Measurements from ENCODE around the gene CDK16. TPM values are rescaled to one million over a fixed set of nuclear protein-coding genes. Genes with fewer than 3 reads are reported as not detected.

CDK16 gene
- total and polyA plus RNA-seq, 8 donors, result 29.9 to 47.9 (median 37.1) TPM

DNA sequence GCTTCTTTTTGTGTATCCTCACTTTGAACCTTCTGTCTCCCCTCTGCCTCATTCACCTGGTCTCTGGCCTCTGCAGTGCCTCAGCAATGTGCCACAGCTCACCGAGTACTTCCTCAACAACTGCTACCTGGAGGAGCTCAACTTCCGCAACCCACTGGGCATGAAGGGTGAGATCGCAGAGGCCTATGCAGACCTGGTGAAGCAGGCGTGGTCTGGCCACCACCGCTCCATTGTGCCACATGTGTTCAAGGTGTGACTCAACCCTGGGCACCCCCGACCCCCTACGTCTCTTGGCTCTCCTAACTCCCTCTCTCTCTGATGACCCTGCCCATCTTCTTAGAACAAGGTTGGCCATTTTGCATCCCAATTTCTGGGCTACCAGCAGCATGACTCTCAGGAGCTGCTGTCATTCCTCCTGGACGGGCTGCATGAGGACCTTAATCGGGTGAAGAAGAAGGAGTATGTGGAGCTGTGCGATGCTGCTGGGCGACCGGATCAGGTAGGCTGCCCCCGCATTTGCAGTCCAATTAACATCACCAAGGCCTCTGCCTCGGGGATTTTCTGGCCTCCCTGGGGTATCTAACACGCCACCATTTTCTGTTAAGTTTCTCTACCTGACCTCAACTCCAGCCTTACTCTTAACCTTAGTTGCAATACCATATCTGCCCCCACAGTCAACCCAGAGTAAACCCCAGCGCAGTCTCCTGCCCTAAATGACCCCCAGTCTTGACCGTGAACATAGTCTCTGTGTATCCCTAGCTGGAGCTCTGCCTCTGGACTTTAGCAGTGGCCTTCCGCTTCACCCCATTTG lies 22.9 kb downstream of the CDK16 start:
- Histone ChIP-seq H3K4me3 (no peak overlapping the region), H3K27ac (no peak overlapping the region), H3K9me3 (no peaks in the 10 kb centered on the region), H3K4me1 (no peaks in the 10 kb centered on the region), H3K36me3 (no peaks in the 10 kb centered on the region), H3K27me3 (no peaks in the 10 kb centered on the region)
- FAIRE-seq, result no peak
- TF ChIP-seq, protein P1, sequence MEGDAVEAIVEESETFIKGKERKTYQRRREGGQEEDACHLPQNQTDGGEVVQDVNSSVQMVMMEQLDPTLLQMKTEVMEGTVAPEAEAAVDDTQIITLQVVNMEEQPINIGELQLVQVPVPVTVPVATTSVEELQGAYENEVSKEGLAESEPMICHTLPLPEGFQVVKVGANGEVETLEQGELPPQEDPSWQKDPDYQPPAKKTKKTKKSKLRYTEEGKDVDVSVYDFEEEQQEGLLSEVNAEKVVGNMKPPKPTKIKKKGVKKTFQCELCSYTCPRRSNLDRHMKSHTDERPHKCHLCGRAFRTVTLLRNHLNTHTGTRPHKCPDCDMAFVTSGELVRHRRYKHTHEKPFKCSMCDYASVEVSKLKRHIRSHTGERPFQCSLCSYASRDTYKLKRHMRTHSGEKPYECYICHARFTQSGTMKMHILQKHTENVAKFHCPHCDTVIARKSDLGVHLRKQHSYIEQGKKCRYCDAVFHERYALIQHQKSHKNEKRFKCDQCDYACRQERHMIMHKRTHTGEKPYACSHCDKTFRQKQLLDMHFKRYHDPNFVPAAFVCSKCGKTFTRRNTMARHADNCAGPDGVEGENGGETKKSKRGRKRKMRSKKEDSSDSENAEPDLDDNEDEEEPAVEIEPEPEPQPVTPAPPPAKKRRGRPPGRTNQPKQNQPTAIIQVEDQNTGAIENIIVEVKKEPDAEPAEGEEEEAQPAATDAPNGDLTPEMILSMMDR (IDR thresholded peaks at IDR 0.05), result no peak
- intact Hi-C loops (cut with DNase I), result no loop called here
- WGBS, 2 donors, result 92 to 95% methylated on average over 18 of the region's 18 CpGs
- no peak for DNase-seq
- no peak for ATAC-seq

DNA sequence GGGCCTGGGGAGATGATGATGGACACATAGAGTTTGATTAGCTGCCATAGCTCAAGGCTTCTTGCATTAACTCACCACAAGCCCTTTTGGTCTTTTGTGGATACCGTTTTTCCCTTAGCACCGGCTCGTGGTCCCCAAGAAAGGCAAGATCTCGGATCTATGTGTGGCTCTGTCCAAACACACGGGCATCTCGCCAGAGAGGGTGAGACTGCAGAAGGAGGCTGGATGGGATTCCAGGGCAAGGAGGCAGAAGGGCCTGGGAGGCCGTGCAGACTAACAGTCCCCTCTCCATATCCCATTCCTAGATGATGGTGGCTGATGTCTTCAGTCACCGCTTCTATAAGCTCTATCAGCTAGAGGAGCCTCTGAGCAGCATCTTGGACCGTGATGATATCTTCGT lies 23.8 kb downstream of the CDK16 start:
- Histone ChIP-seq H3K4me1 (no peaks in the 10 kb centered on the region), H3K9me3 (no peaks in the 10 kb centered on the region), H3K27ac (no peak overlapping the region), H3K36me3 (no peaks in the 10 kb centered on the region), H3K27me3 (no peaks in the 10 kb centered on the region), H3K4me3 (no peak overlapping the region)
- intact Hi-C loops (cut with DNase I), result no loop called here
- ATAC-seq, result no peak
- no peak for FAIRE-seq
- DNase-seq, result no peak
- 91 to 92% methylated on average over 10 of the region's 10 CpGs for WGBS, 2 donors
- TF ChIP-seq, protein P1 (IDR thresholded peaks at IDR 0.05), result no peak

DNA sequence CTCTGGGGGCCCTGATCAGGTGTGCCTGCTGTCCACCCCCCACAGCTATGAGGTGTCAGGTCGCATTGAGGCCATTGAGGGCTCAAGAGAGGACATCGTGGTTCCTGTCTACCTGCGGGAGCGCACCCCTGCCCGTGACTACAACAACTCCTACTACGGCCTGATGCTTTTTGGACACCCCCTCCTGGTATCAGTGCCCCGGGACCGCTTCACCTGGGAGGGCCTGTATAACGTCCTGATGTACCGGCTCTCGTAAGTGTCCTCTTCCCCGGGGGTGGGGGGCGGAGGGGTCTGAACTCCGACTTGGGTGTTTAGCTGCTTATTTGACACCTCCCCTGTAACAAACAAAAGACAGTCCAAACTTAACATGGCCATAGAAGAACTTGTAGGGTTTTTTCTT lies 24.9 kb downstream of the CDK16 start:
- H3K9me3 ChIP-seq, result no peaks in the 10 kb centered on the region
- no peaks in the 10 kb centered on the region for H3K4me1 ChIP-seq
- intact Hi-C loops (cut with DNase I), result no loop called here
- TF ChIP-seq, protein P1 (IDR thresholded peaks at IDR 0.05), result no peak
- no peaks in the 10 kb centered on the region for H3K36me3 ChIP-seq
- ATAC-seq (no peak), DNase-seq (no peak), FAIRE-seq (no peak)
- H3K27me3 ChIP-seq, result no peaks in the 10 kb centered on the region
- no peak overlapping the region for H3K27ac ChIP-seq
- WGBS, 2 donors, result 93 to 95% methylated on average over 14 of the region's 14 CpGs
- H3K4me3 ChIP-seq, result no peak overlapping the region

DNA sequence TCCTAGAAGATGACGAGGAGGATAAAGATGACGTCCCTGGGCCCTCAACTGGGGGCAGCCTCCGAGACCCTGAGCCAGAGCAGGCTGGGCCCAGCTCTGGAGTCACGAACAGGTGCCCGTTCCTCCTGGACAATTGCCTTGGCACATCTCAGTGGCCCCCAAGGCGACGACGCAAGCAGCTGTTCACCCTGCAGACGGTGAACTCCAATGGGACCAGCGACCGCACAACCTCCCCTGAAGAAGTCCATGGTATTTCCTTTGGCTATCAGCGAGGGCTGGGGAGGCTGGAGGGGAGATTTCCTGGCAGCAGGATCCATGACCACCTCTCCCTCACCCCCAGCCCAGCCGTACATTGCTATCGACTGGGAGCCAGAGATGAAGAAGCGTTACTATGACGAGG lies 26.2 kb downstream of the CDK16 start:
- intact Hi-C loops (cut with DNase I), result no loop called here
- Histone ChIP-seq H3K27me3 (no peaks in the 10 kb centered on the region), H3K9me3 (no peaks in the 10 kb centered on the region), H3K4me1 (no peaks in the 10 kb centered on the region), H3K4me3 (no peak overlapping the region), H3K36me3 (no peaks in the 10 kb centered on the region), H3K27ac (no peak overlapping the region)
- TF ChIP-seq, protein P1 (IDR thresholded peaks at IDR 0.05), result no peak
- WGBS, 2 donors, result 91 to 96% methylated on average over 16 of the region's 16 CpGs
- no peak for ATAC-seq
- DNase-seq, result no peak
- FAIRE-seq, result no peak

DNA sequence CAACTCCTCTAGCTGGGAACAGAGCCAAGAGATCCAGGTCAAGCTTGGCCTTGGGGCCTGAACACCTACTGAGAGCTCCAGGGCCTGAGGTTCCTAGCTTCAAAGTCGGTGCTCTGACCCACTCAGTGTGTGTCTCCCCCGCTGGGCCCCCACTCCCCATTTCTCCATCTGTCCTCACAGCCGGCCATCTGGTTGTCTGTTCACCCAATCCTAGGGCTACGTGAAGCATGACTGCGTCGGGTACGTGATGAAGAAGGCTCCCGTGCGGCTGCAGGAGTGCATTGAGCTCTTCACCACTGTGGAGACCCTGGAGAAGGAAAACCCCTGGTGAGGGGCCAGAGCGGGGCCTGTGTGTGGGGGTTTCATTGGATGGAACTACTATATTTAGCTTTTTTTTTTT lies 26.7 kb downstream of the CDK16 start:
- no peaks in the 10 kb centered on the region for H3K27me3 ChIP-seq
- H3K9me3 ChIP-seq, result no peaks in the 10 kb centered on the region
- TF ChIP-seq, protein P1 (IDR thresholded peaks at IDR 0.05), result no peak
- intact Hi-C loops (cut with DNase I), result no loop called here
- no peak overlapping the region for H3K4me3 ChIP-seq
- ATAC-seq (no peak), FAIRE-seq (no peak), DNase-seq (no peak)
- H3K4me1 ChIP-seq, result no peaks in the 10 kb centered on the region
- H3K27ac ChIP-seq, result no peak overlapping the region
- 86 to 93% methylated on average over 10 of the region's 10 CpGs for WGBS, 2 donors
- no peaks in the 10 kb centered on the region for H3K36me3 ChIP-seq

Measured in pancreas (tissue), 10 donors.